Measurements from ENCODE around the gene RRP1B.

The RRP1B gene

DNA sequence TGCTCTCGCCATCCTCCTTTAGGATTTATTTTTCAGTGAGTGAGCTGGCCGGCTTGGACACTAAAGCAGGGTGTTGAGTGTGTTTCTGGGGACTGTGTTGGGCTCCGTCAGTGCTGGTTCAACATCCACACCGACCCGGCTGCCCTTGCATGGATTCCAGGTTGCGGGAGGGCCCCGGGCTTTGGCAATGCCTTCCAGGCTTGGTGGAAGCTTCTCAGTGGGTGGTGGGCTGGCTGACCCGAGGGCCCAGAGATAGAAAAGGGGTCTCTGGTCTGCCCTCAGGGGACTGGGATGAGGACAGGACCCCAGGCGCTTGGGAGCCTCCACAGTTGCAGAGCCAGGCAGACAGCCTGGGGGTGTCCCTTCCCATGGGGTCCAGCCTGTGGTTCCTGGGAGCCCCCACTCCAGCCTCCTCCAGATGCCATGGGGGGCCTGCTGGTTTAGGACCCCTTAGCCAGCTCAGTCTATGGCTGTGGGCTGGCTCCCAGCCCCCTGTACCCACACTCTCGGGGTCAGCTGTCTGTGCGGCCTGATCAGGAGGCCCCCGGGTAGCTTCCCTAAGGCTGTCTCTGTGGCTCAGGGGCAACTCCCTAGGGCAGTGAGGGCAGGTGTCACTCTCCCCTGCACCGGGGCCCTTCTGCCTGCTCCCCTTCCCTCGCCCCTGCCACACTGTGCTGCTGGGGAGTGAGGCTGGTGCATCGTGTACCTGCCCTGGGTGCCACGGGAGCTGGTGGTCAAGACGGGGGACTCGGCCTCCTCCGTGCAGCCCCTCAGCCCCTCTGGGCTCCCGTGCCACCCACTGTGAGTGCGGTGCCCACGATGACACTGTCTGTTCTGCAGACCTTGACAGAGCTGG, 76.1 kb downstream of the RRP1B start:
- no peaks in the 10 kb centered on the region for H3K36me3 Mint-ChIP-seq (ENCODE audit: low read depth)
- peak overlapping the region; percentile 68 to 70 (median 69) for H3K27ac Mint-ChIP-seq
- H3K27me3 Mint-ChIP-seq (ENCODE audit: low read depth), result peaks cover 4% of the 10 kb centered on the region
- H3K4me3 Mint-ChIP-seq, result no peak overlapping the region
- TF ChIP-seq CTCF (IDR thresholded peaks at IDR 0.05; ENCODE audit: unreplicated experiment in 3 of 3), result no peak
- H3K4me1 Mint-ChIP-seq, result peaks cover 50% of the 10 kb centered on the region
- H3K9me3 Mint-ChIP-seq, result no peaks in the 10 kb centered on the region

- Mint-ChIP-seq H3K27me3 (ENCODE audit: low read depth) (peaks cover 4% of the 10 kb centered on the region), H3K36me3 (ENCODE audit: low read depth) (no peaks in the 10 kb centered on the region), H3K9me3 (no peaks in the 10 kb centered on the region), H3K27ac (peak overlapping the region in 2 of 3 experiments; percentile 14 to 60), H3K4me1 (peaks cover 51% of the 10 kb centered on the region), H3K4me3 (no peak overlapping the region)
- TF ChIP-seq CTCF (IDR thresholded peaks at IDR 0.05; ENCODE audit: unreplicated experiment in 3 of 3), result no peak
These were observed 77.0 kb downstream of the RRP1B start for GRCh38 chr21:43736224-43736883.

DNA sequence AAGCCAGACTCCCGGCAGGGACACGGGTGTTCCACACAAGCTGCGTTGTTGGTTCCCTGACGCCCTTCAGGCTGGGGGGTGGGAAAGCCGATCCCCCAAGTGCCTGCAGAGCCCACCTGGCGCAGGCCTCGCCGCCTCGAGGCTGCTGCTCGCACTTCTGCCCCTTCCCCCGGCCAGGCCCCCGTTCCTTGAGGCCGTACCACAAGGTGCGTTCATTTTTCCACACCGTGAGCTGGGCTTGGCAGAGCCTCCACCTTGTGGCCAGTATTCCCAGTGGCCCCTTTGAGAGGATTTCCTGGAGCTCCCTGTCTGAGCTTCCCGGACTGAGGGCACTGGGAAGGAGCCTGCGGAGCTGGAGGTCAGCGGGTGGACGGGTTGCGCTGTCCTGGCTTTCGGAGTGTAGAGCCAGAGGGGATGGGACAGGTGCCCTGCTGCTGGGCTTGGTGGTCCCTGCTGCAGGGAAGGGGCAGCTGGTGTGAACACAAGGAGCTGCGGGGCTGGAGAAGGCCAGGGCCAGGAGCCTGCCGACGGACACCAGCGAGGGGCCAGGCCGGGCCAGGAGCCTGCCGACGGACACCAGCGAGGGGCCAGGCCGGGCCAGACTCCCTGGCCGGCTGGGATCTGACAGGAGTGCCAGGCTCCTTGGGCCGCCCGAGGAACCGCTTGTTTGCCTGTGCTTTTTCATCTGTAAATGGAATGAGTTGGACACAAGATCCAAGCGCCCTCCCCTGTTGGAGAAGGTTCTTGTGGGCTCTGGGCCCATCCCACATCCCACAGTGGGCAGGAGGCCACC, 78.0 kb downstream of the RRP1B start:
- no peak for TF ChIP-seq CTCF (IDR thresholded peaks at IDR 0.05; ENCODE audit: unreplicated experiment in 3 of 3)
- Mint-ChIP-seq H3K4me3 (no peak overlapping the region), H3K27ac (peak overlapping the region; percentile 94 to 98 (median 97)), H3K27me3 (ENCODE audit: low read depth) (peaks cover 4% of the 10 kb centered on the region), H3K4me1 (peaks cover 41% of the 10 kb centered on the region), H3K36me3 (ENCODE audit: low read depth) (no peaks in the 10 kb centered on the region), H3K9me3 (no peaks in the 10 kb centered on the region)

GRCh38 chr21:43739621-43740435, 80.5 kb downstream of the RRP1B start:
- peaks cover 2% of the 10 kb centered on the region for H3K36me3 Mint-ChIP-seq (ENCODE audit: low read depth)

More at GRCh38 chr21:43739621-43740435, 80.5 kb downstream of the RRP1B start:
- Mint-ChIP-seq H3K27me3 (ENCODE audit: low read depth) (no peaks in the 10 kb centered on the region), H3K27ac (peak overlapping the region; percentile 79 to 98 (median 97)), H3K4me1 (peaks cover 25% of the 10 kb centered on the region), H3K4me3 (peak overlapping the region; percentile 34 to 78 (median 72)), H3K9me3 (no peaks in the 10 kb centered on the region)
- TF ChIP-seq CTCF (IDR thresholded peaks at IDR 0.05; ENCODE audit: unreplicated experiment in 3 of 3), result no peak
